GM12801 (cell line): ENCODE data around the gene TMEM179.

Source experiments
- TF ChIP-seq, protein P1 (sequence below): IDR thresholded peaks from one replicate; pipeline ENCODE4 v1.5.1; 2011; ENCODE audit warnings: control low read depth; ENCODE audit not compliant: insufficient read length; ENCODE audit errors: extremely low read depth

The TMEM179 gene

GRCh38 chr14:104568620-104569019 lies 36.0 kb downstream of the TMEM179 start:
- TF ChIP-seq, protein P1, sequence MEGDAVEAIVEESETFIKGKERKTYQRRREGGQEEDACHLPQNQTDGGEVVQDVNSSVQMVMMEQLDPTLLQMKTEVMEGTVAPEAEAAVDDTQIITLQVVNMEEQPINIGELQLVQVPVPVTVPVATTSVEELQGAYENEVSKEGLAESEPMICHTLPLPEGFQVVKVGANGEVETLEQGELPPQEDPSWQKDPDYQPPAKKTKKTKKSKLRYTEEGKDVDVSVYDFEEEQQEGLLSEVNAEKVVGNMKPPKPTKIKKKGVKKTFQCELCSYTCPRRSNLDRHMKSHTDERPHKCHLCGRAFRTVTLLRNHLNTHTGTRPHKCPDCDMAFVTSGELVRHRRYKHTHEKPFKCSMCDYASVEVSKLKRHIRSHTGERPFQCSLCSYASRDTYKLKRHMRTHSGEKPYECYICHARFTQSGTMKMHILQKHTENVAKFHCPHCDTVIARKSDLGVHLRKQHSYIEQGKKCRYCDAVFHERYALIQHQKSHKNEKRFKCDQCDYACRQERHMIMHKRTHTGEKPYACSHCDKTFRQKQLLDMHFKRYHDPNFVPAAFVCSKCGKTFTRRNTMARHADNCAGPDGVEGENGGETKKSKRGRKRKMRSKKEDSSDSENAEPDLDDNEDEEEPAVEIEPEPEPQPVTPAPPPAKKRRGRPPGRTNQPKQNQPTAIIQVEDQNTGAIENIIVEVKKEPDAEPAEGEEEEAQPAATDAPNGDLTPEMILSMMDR = no peak

GRCh38 chr14:104567957-104568225 lies 36.7 kb downstream of the TMEM179 start:
- TF ChIP-seq, protein P1 = no peak

DNA sequence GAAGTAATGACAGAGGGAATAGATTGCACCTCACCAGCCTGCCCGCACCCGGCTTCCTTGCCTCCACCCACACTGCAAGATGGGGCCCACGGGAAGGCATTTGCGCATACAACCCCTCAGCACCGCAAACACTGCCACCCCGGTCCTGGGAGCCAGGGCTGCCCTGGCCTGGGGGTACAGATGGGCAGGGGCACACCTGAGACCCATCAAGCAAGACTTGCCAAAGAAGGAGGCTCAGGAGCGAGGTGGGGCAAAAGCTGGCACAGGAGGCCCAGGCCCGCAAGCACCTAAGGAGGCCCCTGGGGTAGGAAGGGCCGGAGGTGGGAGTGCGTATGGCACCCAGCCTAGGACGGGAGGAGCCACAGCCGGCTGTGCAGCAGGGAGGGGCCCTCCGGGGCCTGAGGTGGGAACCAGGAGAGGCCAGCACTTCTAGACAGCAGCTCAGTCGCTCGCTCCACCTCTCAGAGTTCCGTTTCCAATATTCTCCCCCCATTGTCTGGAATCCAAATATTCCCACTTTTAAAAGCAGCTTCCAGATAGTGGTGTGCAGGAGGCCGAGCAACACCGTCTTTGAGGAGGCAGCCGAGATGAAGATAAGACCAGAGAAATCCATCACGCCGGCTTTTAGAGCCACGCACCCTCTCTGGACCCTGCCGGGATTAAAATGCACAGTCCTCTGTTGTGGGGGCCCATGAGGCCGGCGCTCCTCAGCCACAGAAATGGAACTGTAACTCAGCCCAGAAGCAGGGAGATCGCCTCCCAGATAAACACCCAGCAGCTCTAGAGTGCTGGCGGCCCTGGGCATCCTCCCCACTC lies 37.2 kb downstream of the TMEM179 start:
- TF ChIP-seq, protein P1 = no peak

DNA sequence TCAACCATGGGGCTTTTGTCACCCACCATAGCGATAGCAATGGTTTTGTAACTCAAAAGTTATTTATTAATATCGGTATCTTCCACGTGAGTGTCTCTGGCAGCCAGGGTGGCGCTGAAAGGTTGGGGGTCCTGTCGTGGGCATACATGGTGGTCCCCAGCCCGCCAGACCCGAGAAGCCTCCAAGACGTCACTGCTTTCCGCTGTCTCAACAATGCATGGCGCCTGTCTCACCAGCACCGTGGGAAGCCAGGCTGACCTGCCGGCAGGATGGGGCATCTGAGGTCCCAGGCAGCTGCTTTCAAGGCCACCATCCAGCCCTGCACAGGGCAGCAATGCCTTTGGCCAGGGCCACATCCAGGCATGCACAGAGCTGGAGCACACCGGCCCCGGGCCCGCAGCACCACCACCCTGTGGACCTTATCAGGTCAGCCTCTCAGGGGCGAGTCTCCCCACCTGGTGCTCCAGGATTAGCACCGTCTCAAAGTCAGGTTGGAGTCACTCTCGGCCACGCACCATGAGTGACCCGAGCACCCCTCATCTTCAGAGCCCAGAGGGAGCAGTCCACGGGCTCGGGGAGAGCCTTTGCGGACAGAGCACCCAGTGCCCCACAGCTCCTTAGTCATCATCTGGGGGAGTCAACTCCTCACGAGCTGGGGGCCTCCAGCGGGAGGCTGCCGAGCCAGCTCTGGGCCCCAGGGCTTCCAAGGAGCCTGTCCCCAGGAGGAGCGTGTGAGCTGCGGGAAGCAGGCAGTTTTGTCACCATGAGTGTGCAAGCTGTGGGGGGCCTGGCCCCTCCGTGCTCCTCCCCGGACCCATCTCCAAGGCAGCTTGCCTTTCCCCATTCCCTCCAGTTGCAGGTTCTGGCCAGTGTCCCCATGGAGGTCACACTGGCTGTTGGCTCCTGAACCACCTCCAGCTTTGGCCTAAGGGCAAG lies 39.6 kb downstream of the TMEM179 start:
- TF ChIP-seq, protein P1 = no peak

DNA sequence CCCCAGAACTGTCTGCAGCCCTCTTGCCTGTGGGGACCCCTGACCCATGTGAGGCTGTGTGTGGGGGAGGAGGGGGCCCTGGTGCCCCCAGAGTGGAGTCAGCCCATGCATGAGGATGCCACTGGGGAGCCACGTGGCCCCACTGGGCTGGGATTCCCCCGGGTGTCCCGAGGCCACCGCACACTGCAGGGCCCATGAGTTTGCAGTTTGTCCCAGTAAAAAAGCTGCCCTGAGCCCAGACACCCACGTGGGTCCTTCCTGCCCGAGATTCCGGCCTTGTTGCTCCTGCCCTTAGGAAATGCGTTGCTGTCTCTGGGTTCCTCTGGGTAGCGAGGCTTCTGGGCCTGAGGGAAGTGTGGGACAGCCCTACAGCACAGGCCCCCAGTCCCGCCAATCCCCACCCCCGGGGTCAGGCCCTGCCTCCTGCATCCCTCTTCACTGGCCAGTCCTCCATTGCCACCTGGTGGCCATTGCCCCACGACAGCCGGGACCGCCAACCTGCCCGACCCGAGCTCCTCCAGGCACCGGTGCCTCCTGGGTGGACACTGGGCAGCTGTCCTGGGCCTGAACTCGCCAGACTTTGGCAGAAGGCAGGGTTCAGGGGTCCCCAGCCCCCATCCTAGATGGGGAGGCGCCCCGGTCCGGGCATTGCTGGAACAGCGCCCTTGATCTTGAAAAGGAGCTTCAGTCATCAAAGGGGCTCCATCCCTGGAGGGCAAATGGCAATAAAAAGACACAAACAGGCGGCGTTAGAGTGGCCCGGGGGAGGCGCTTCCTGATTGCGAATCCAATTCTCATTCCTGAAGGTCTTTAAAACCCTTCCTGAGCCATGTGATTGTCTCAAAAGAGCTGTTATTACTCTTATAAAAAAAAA lies 40.6 kb downstream of the TMEM179 start:
- TF ChIP-seq, protein P1 = no peak

DNA sequence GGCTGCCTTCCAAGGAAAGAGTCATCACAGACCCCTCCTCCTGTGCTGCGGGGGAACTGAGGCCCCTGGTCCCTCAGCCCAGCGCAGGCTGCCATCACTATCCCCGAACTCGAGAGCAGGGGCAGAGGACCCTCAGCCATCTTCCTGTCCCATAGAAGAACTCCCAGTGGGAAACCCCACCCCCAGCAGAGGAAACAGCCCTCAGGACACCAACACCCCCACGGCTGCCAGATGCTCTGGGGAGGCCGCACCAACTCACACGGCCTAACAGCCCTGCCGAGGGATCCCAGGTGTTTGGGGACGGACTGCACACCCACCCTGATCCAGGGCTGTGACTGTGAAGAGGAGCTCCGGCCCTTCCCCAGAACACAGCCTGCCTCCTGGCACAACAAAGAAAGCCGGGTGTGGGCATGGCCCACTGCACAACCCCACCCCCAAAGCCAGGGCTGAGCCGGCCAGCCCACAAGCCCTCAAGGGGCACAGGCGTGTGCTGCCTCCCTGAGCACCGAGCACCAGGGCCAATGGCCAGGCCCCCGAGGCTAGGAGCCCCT lies 41.3 kb downstream of the TMEM179 start:
- TF ChIP-seq, protein P1 = no peak

- TF ChIP-seq, protein P1 = no peak
These were observed 42.0 kb downstream of the TMEM179 start for GRCh38 chr14:104562606-104563005.
